Breast epithelium (tissue), 4 donors: ENCODE results near the gene CRYZ. TPM values are rescaled to one million over a fixed set of nuclear protein-coding genes. Genes with fewer than 3 reads are reported as not detected.
"Not testable (repeated sequence)": the region's sequence is repeated elsewhere in the genome, so short reads cannot be mapped to it uniquely, and the experiment has no call there.

ENCODE experiments used
- DNase-seq, 2 donors: peaks; one replicate each; pipeline ENCODE4 v3.0.0-alpha.2; 2019; ENCODE audit warnings: low spot score in 2 of 2
- H3K27ac ChIP-seq, 2 donors: fragments of 200-600 bp; sonication (generic) in 1 of 2; one replicate each; pipeline ENCODE4 v1.5.1; 2016 to 2019; ENCODE audit warnings: mild to moderate bottlenecking in 1 of 2
- H3K27me3 ChIP-seq, 2 donors: fragments of 200-600 bp; sonication (generic) in 1 of 2; one replicate each; pipeline versions ENCODE4 v1.5.1 to v1.6.0; 2017 to 2019; ENCODE audit warnings: control low read depth in 1 of 2, mild to moderate bottlenecking in 1 of 2
- H3K36me3 ChIP-seq: fragments of 200-600 bp; one replicate; pipeline ENCODE4 v1.5.1; 2019
- H3K4me1 ChIP-seq, 2 donors: fragments of 200-600 bp; sonication (generic); one replicate each; pipeline ENCODE4 v1.5.1; 2016 to 2019; ENCODE audit warnings: control low read depth in 1 of 2
- H3K4me3 ChIP-seq, 3 donors: fragments of 200-600 bp; sonication (generic); 1 replicate in 2 of 3; 2 replicates in 1 of 3; pipeline ENCODE4 v1.5.1; 2016 to 2019; ENCODE audit warnings: mild to moderate bottlenecking in 3 of 3, moderate library complexity in 2 of 3
- H3K9me3 ChIP-seq, 2 donors: fragments of 200-600 bp; sonication (generic) in 1 of 2; one replicate each; pipeline ENCODE4 v1.5.1; 2016 to 2019; ENCODE audit warnings: control low read depth in 1 of 2
- POLR2A ChIP-seq: fragments of 450-650 bp; IDR thresholded peaks from one replicate; pipeline ENCODE4 v1.6.1; 2016; ENCODE audit warnings: antibody characterized with exemption, mild to moderate bottlenecking, moderate library complexity
- POLR2AphosphoS5 ChIP-seq, 3 donors: sonication (generic); formaldehyde crosslinking; IDR thresholded peaks; one replicate each; pipeline ENCODE4 v1.6.1; 2017; ENCODE audit warnings: antibody characterized with exemption in 3 of 3
- intact Hi-C: fragments of 100-400 bp; cut with DNase I; formaldehyde crosslinking; loops from one replicate; pipeline ENCODE4 v1.15.1; 2023; ENCODE audit warnings: low total_unique reads
- total RNA-seq, 3 donors: library from RNA; depleted of rRNA; stranded (reverse); fragments of >200 nt; gene quantifications; one replicate each; pipeline ENCODE4 v1.1.0, GENCODE V29; 2016
- TF ChIP-seq, protein P1 (sequence below), 3 donors: fragments of 450-650 bp; IDR thresholded peaks; one replicate each; pipeline ENCODE4 v1.5.1; 2016 to 2017; ENCODE audit warnings: antibody characterized with exemption in 3 of 3, mild to moderate bottlenecking in 3 of 3, moderate library complexity in 3 of 3

Gene CRYZ
- total RNA-seq, 3 donors from 2014 or later, result 17.8 to 40.1 (median 38.0) TPM

DNA sequence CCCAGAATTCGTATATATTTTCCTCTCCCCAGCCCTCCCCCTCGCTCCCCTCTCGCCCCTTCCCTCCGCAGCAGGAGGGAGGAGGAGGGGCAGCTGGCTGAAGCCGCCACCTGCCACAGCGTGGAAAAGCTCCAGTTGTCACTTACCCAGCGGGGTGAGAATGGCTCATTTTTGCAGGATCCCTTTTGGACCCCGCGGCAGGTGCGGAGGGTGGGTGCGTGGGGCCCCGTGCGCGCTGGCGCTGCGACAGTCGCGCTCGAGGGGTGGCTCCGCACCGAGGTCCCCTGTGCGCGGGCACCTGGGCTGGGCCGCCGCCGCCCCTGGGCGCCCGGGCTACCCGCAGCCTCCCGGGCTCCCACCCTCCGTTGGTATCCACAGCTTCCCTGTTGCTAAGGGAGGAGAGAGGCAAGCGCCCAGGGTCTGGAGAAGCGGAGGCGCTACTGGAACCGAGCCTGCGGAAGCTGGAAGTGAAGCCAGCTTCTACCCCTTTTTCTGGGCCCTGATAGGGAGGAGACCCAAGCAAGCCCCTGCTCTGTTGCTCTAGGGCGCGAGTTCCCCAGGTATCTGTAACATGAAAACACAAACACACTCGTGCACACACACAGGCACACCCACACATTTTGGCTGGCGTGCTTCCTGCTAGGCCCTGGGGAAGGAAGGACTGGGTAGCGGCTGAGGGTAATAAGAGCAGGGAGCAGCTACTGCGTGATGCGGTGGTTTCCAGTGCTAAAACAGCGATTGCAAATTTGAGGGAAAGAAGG is 59.3 kb downstream of the CRYZ start, which contains the start of gene ERICH3:
ERICH3 (minus strand) TSS at position 442 of the 761 bp plus-strand sequence; CDS start at position 169, 273 bp downstream.
- Histone ChIP-seq H3K4me1 (no peaks in the 10 kb centered on the region), H3K4me3 (peak within 1 kb of the TSS; percentile 36 to 62 (median 51)), H3K36me3 (no peaks in the 10 kb centered on the region), H3K27ac (peak within 1 kb of the TSS in 1 of 2 donors; percentile 44), H3K27me3 (peaks cover 0 to 6% of the 10 kb centered on the region in 2 donors), H3K9me3 (peaks cover 0 to 10% of the 10 kb centered on the region in 2 donors)
- TF ChIP-seq, protein P1, sequence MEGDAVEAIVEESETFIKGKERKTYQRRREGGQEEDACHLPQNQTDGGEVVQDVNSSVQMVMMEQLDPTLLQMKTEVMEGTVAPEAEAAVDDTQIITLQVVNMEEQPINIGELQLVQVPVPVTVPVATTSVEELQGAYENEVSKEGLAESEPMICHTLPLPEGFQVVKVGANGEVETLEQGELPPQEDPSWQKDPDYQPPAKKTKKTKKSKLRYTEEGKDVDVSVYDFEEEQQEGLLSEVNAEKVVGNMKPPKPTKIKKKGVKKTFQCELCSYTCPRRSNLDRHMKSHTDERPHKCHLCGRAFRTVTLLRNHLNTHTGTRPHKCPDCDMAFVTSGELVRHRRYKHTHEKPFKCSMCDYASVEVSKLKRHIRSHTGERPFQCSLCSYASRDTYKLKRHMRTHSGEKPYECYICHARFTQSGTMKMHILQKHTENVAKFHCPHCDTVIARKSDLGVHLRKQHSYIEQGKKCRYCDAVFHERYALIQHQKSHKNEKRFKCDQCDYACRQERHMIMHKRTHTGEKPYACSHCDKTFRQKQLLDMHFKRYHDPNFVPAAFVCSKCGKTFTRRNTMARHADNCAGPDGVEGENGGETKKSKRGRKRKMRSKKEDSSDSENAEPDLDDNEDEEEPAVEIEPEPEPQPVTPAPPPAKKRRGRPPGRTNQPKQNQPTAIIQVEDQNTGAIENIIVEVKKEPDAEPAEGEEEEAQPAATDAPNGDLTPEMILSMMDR (IDR thresholded peaks at IDR 0.05), result no peak
- TF ChIP-seq POLR2AphosphoS5 (IDR thresholded peaks at IDR 0.05) (no peak), POLR2A (no peak)
- intact Hi-C loops, result no loop called here
- DNase-seq, result no peak

DNA sequence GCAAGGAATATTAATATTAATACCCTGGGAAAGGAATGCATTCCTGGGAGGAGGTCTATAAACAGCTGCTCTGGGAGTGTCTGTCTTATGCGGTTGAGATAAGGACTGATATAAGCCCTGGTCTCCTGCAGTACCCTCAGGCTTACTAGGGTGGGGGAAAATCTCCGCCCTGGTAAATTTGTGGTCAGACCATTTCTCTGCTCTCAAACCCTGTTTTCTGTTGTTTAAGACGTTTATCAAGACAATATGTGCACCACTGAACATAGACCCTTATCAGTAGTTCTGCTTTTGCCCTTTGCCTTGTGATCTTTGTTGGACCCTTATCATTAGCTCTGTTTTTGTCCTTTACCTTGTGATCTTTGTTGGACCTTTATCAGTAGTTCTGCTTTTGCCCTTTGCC is 62.0 kb downstream of the CRYZ start:
- H3K4me3 ChIP-seq, H3K27me3 ChIP-seq, DNase-seq, H3K9me3 ChIP-seq, intact Hi-C loops, H3K36me3 ChIP-seq, H3K4me1 ChIP-seq, H3K27ac ChIP-seq: not testable (repeated sequence)

Other genes starting within 250 kb of the CRYZ start
- not detected for gene LRRC53, start 220.4 kb downstream of the CRYZ start, total RNA-seq
- gene ERICH3, start 59.3 kb downstream of the CRYZ start, total RNA-seq, result 1 to 10 TPM in 1 of 3 donors, under 1 TPM in 2; under 0.01 to 2.0 (median 0.29) TPM
- 10 to 100 TPM; 15.5 to 17.9 (median 16.1) TPM for gene TYW3, start 102 bp upstream of the CRYZ start, total RNA-seq